Measurements from ENCODE around the gene RAB11FIP3. TPM values are rescaled to one million over a fixed set of nuclear protein-coding genes. Genes with fewer than 3 reads are reported as not detected.

RAB11FIP3 gene
- total RNA-seq, 1 experiment from 2014 or later: 38.4 TPM

DNA sequence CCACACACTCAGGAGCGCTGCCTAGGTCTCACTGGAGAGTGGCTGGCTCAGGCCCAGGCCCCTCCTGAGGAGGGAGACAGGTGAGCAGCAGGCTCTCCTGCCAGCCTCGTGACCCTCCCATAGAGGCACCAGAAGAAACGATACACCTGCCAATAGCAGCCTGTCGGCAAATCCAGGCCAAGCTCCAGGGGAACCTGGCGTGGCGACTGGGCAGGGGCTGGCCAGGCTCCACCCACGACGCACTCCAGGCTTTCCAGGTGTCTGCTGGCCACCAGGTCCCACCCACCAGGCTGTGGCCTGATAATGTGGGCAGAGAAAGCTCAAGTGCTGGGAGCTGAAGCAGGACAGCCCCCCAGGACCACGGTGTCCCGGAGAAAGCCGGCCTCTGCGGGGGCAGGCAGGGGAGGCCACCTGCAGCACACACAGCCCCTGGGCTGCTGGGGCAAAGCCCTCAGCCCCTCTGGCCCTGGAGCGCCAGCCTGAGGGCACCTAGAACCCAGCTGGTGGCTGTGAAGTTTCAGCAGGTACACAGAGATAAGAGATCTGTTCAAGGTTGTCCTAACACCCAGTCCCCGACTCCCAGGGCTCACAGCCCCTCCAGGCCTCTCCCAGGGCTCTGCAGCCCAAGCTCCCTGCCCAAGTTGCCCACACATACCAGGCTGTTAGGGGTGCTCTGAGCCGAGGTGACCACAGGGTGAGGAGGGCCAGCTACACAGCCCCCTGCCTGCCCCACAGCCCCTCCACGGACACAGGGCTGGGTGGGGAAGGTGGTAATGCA lies 46.1 kb upstream of the RAB11FIP3 start:
- Histone ChIP-seq H4K20me1 (ENCODE audit: insufficient read depth) (no peaks in the 10 kb centered on the region), H3K9me3 (ENCODE audit: insufficient read depth, low read depth) (no peaks in the 10 kb centered on the region), H3K27me3 (ENCODE audit: insufficient read depth, low read depth) (no peaks in the 10 kb centered on the region), H3F3A (ENCODE audit: insufficient read depth, low read depth) (peaks cover 21% of the 10 kb centered on the region; the same call in 1 of the 2 replicates), H3K4me3 (no peak overlapping the region), H3K79me2 (ENCODE audit: low read depth) (no peaks in the 10 kb centered on the region), H3K9me2 (ENCODE audit: insufficient read depth) (no peaks in the 10 kb centered on the region), H2AFZ (no peak overlapping the region), H3K4me1 (replicated peaks; ENCODE audit: insufficient read depth) (no peaks in the 10 kb centered on the region), H3K36me3 (ENCODE audit: low read depth) (no peaks in the 10 kb centered on the region), H3K4me2 (no peak overlapping the region), H3K27ac (no peak overlapping the region)
- TF ChIP-seq, protein P1, sequence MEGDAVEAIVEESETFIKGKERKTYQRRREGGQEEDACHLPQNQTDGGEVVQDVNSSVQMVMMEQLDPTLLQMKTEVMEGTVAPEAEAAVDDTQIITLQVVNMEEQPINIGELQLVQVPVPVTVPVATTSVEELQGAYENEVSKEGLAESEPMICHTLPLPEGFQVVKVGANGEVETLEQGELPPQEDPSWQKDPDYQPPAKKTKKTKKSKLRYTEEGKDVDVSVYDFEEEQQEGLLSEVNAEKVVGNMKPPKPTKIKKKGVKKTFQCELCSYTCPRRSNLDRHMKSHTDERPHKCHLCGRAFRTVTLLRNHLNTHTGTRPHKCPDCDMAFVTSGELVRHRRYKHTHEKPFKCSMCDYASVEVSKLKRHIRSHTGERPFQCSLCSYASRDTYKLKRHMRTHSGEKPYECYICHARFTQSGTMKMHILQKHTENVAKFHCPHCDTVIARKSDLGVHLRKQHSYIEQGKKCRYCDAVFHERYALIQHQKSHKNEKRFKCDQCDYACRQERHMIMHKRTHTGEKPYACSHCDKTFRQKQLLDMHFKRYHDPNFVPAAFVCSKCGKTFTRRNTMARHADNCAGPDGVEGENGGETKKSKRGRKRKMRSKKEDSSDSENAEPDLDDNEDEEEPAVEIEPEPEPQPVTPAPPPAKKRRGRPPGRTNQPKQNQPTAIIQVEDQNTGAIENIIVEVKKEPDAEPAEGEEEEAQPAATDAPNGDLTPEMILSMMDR (conservative IDR thresholded peaks at IDR 0.05): no peak
- DNase-seq: no peak
- intact Hi-C loops (cut with micrococcal nuclease; ENCODE audit: unreplicated experiment): no loop called here
- no TSS peak for BruUV-seq (replicated peaks)
- ChIA-PET POLR2A (ENCODE audit: unreplicated experiment) (interaction anchor here (0.7 kb wide), 1 partner anchor 63 kb away, joined by 3 read pairs; no protein-coding TSS in a partner anchor), CTCF (no interaction called here)

GRCh38 chr16:379961-380761 lies 45.3 kb upstream of the RAB11FIP3 start:
- H2AFZ ChIP-seq: no peak overlapping the region
- no peaks in the 10 kb centered on the region for H3K36me3 ChIP-seq (ENCODE audit: low read depth)
- no peaks in the 10 kb centered on the region for H3K9me2 ChIP-seq (ENCODE audit: insufficient read depth)
- no peaks in the 10 kb centered on the region for H4K20me1 ChIP-seq (ENCODE audit: insufficient read depth)
- H3F3A ChIP-seq (ENCODE audit: insufficient read depth, low read depth): peaks cover 26% of the 10 kb centered on the region; the same call in 1 of the 2 replicates
- POLR2A ChIA-PET (ENCODE audit: unreplicated experiment): no interaction called here
- H3K4me1 ChIP-seq (replicated peaks; ENCODE audit: insufficient read depth): no peaks in the 10 kb centered on the region
- no peak for TF ChIP-seq EZH2 (IDR thresholded peaks at IDR 0.05; ENCODE audit: low read depth)
- TF ChIP-seq, protein P1 (conservative IDR thresholded peaks at IDR 0.05): no peak
- peak overlapping the region; percentile 86 for H3K4me2 ChIP-seq
- no peaks in the 10 kb centered on the region for H3K79me2 ChIP-seq (ENCODE audit: low read depth)
- no peaks in the 10 kb centered on the region for H3K9me3 ChIP-seq (ENCODE audit: insufficient read depth, low read depth)
- no peak overlapping the region for H3K27ac ChIP-seq
- intact Hi-C loops (cut with micrococcal nuclease; ENCODE audit: unreplicated experiment): loop anchor here (10.0 kb wide), 1 partner anchor 265 kb away; the partner anchor contains the start of genes MCRIP2 and WDR90
- H3K27me3 ChIP-seq (ENCODE audit: insufficient read depth, low read depth): no peaks in the 10 kb centered on the region
- DNase-seq: no peak
- CTCF ChIA-PET: no interaction called here
- H3K4me3 ChIP-seq: peak overlapping the region; percentile 67; the same call in 1 of the 2 replicates
- BruUV-seq (replicated peaks): TSS peak; percentile 26

DNA sequence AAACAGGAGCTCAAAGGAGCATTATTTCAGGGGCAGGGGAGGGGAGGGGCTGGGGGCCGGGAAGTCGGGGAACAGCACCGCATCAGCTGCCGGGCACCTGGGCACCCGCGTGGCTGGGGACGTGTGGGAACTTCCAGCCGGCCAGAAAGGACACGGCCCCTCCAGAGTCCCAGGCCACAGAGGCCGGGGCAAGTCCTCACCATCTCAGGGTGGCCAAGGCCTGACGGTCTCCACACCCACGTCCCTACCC lies 44.8 kb upstream of the RAB11FIP3 start:
- TF ChIP-seq, protein P1 (conservative IDR thresholded peaks at IDR 0.05): no peak
- no peak for TF ChIP-seq EZH2 (IDR thresholded peaks at IDR 0.05; ENCODE audit: low read depth)
- Histone ChIP-seq H4K20me1 (ENCODE audit: insufficient read depth) (no peaks in the 10 kb centered on the region), H3K4me1 (replicated peaks; ENCODE audit: insufficient read depth) (no peaks in the 10 kb centered on the region), H2AFZ (peak overlapping the region; percentile 79; the same call in 1 of the 2 replicates), H3K79me2 (ENCODE audit: low read depth) (no peaks in the 10 kb centered on the region), H3K27ac (no peak overlapping the region), H3K4me3 (peak overlapping the region; percentile 67), H3K27me3 (ENCODE audit: insufficient read depth, low read depth) (no peaks in the 10 kb centered on the region), H3K9me2 (ENCODE audit: insufficient read depth) (no peaks in the 10 kb centered on the region), H3K9me3 (ENCODE audit: insufficient read depth, low read depth) (no peaks in the 10 kb centered on the region), H3F3A (ENCODE audit: insufficient read depth, low read depth) (peaks cover 26% of the 10 kb centered on the region; the same call in 1 of the 2 replicates), H3K4me2 (peak overlapping the region; percentile 86), H3K36me3 (ENCODE audit: low read depth) (no peaks in the 10 kb centered on the region)
- POLR2A ChIA-PET (ENCODE audit: unreplicated experiment): no interaction called here
- no peak for DNase-seq
- CTCF ChIA-PET: interaction anchor here (1.0 kb wide), 1 partner anchor 10 kb away, joined by 3 read pairs; the partner anchor contains the start of gene MRPL28
- no TSS peak for BruUV-seq (replicated peaks)
- intact Hi-C loops (cut with micrococcal nuclease; ENCODE audit: unreplicated experiment): loop anchor here (10.0 kb wide), 1 partner anchor 264 kb away; the partner anchor contains the start of genes MCRIP2 and WDR90

All from PC-9 (cell line).